GM21529 (cell line): ENCODE results near the gene NCF2.
"Not testable (repeated sequence)": the region's sequence is repeated elsewhere in the genome, so short reads cannot be mapped to it uniquely, and the experiment has no call there.

Experiments used
- ATAC-seq: cut with Tn5 transposase; IDR thresholded peaks from one replicate; pipeline ENCODE4 v1.9.1; 2021; ENCODE audit not compliant: unreplicated experiment

Gene NCF2

DNA sequence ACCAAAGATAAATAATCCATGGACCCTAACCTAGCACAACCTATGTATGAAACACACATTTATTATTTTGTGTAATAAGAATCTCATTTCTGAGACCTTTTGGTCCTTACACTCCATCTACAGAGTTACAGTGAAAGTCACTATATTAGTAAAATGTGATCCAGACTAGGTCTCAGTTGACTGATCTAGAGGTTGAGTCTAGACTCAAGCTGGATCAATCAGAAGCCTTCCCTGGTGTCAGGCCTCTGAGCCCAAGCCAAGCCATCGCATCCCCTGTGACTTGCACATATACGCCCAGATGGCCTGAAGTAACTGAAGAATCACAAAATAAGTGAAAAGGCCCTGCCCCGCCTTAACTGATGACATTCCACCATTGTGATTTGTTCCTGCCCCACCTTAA lies 22.7 kb upstream of the NCF2 start:
- not testable (repeated sequence) for ATAC-seq

DNA sequence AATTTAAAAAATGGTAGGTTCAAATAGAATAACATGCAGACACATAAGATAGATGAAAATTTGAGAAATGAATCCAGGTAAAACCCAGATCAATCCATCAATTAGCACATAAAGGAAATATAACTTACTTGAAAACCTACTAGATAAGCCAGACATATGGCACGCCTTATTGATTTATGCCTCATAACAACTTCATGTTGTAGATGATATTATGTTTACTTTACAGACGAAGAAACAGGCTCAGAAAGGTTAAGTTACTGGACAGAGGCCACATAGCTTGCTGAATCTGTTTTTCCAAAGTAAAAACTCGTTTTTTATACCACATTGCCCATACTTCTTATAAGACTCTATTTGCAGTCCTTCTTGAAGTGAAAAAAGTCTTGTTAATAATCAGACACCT lies 22.1 kb upstream of the NCF2 start:
- ATAC-seq, result no peak

DNA sequence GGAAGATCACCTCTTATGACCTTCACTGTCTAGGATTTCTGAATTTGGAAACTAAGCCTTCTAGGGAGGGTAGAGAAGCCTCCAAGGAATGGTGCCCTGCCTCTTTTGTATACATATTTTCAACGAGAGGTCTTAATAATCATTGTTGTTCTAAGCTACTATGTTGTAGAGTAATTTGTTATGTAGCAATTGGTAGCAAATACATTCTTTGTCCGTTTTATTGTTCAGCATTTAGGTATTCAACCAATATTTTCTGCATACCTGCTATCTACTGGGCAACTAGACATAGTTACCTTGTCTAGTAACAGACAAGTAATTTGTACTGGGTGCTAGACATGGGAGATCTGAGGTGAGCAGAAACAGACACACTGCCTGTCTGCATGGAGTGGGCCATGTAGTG lies 20.8 kb upstream of the NCF2 start:
- no peak for ATAC-seq

DNA sequence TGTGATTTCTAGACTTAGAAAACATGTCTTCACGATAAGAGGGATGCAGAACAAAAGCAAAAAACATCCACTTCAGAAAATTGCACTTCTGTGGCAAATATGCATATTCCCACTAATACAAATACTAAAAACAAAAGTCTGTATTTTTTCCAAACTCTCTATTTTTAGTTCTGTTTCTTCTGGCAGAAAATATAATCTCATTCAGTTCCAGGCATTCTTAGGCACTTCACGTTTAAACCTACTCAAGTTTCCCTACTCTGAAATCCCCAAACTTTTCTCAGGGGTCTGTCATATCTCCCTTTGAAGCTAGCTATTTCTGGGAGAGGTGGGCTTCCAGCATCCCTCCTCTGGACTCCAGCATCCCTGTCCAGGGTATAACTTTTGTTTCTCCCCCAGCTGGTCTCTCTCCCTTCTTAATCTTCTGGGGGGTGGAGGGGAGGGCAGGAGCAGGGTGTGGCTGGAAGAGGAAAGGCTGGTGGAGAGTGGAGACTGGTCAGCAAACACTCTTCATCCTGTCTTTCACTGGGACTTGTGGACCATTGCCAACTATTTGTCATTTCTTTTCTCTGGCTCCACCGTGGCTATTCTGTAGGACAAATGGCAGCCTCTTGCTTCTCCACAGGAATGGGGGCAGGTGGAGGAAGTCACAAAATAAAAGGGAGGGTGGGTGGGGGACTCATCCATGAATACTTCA lies 19.6 kb upstream of the NCF2 start:
- no peak for ATAC-seq

DNA sequence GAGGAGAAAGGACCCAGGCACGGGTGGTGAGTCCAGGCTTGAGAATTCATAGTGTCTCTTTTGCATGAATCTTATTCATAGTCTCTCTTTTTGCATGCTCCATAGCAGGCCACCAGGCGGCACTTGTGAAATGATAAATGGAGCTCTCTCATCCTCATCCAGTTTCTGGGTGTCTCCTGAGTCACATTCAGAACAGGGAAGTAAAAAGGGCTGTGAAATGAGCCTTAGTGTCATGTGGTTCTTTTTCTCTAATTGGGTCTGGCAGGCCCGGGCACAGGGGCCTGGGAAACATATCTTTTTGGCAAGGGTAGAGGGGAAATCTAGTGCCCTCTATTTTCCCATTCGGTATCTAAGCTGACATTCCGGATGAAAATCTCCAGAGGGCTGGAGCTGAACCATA lies 19.1 kb upstream of the NCF2 start:
- ATAC-seq, result peak; percentile 55

DNA sequence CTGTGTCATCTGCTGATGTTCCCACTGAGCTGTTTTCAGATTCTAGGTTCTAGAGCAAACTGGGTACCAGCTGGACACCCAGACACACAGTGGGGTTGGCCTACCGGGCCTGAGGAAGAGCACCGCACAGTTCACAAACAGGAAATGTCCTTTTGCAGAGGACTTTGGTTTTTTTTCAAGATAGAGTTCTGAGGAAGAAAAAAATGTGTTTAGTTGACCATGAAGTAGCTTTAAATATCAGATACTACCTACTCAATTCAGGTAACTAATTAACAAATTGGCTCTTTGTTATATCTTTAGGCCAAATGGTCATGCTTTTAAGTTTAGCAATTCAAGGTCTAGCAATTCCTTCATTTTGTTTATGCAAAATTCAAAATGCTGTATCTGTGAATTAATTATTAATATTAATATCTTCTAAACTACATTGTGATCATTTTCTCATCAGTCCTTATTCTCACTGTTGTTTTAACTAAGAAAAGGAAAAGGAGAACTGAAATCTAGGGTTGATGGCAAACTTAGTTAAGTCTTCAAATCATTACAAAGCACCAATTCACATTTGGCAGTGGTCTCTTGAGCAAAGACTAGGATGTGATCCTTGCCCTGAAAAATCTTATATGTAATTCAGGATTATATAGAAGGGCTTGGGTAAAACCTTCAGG lies 17.2 kb upstream of the NCF2 start:
- peak; percentile 37 for ATAC-seq

DNA sequence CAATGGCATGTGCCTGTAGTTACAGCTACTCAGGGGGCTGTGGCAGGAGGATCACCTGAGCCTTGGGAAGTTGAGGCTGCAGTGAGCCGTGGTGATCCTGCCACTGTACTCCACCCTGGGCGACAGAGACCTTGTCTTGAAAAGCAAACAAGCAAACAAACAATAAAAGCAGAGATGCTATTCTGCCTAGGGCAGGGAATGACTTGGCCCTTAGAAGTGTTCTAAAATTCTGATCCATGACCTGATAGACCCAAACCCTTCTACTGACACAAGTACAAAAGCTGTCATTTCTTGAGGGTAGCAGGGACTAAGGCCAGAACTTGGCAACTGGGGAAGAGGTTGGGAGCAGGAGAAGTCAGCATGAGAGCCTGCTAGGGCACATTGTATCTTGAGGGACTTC lies 15.6 kb upstream of the NCF2 start:
- no peak for ATAC-seq

DNA sequence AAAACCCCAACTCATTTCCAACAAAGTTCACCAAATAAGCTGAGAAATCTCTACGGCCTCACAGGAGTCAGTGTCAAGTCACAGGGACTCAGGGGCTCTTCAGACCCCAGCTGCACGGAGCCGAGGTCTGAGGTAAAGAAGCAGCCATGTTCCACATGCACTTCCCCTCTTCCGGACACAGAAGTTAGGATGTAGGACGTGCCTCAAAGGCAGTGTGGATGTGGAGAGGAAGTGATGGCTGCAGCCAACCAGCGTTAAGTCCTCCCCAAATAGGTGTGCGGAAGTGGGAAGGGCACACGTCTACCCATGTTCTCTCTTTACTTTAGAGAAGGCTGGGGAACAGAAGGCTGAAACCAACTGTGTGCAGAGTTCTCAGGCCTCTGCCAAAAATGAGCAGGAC lies 14.6 kb upstream of the NCF2 start:
- ATAC-seq, result peak; percentile 17

DNA sequence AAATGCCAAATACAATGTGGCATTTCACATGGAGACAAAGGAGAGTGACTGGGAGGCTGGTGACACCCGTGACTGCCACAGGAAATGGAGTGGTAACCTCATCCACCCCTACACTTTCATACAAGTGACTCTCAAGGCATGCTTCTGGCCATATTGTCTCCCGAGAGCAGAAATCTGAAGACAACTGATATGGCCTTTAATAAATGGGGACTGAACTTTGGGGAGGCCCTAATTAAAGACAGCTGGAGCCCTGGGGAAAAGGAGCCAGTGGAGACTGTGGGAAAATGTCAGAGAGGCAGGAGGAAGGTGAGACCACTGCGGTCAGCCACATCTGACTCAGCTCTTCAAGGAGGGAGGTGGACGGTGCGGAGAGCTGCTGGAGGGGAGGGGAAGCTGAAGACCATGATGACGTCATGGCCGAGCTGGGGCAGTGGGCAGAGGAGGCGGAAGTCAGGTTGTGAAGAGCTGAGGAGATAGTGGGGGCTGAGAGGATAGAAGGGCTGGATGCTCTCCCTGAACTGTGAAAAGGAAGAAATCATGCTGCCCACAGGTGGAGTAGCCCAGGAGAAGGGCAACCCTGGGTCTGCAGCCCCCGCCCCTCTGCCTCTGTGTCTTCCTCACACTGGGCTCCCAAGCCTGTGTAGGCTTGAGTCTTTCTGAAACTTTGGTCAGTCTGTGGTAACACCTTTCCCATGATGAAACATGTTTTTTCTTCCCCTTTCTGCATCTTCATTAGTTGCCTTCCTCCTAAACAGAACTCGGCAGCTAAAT lies 14.0 kb upstream of the NCF2 start:
- peak; percentile 35 for ATAC-seq

DNA sequence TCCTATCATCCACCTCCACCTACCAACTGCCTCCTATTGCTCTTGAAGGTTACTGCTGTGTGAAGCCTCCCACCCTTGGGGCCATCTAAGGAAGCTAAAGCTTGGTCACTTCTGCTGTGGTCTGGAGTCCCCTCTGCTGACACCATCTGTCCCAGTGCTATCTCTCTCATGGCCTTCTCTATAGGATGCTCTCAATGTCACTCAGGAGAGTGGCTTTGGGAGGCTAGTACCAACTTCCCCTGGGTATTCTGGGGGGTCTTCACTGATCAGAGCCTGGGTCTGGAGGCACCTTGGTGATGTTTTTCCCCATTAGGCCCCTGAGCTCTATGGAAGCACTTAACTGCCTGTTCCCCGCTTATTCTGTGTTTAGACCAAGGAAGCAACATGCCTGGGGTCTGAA lies 12.3 kb upstream of the NCF2 start:
- ATAC-seq, result no peak

DNA sequence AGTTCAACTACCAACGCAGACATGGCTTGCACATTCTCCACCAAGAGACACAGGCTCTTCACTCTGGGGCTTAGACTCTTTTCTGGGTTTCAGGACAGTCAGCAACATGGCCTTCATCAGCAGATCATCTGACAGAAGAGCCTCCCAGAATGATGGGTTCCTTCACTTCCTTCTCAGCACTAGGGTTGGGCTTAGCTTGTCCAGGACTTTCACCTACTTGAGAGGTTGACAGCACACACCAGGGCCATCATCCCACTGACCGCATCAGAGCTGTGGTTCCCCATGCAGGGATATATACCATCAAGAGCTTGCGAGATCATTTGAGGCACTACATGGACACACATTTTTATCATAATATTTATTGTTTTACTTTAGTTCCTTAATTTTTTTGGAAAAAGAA lies 10.4 kb upstream of the NCF2 start:
- no peak for ATAC-seq

DNA sequence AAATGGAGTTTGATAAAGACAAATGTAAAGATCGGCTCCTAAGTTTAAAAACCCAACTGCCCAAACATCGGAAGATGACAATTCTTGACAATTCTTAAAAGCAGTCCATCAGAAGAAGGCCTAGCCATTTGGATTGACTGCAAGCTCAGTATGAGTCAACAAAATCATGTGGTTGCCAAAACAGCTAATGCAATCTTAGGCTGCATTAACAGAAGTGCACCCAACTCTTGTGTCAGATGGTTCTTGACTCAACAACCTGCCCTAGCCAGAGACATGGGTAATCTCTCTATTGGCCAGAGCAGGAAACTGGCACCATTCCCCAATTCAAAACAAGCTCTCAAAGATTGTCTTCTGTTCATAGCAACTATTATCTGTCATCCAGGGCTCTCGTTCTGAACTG lies 9.9 kb upstream of the NCF2 start:
- ATAC-seq, result no peak

DNA sequence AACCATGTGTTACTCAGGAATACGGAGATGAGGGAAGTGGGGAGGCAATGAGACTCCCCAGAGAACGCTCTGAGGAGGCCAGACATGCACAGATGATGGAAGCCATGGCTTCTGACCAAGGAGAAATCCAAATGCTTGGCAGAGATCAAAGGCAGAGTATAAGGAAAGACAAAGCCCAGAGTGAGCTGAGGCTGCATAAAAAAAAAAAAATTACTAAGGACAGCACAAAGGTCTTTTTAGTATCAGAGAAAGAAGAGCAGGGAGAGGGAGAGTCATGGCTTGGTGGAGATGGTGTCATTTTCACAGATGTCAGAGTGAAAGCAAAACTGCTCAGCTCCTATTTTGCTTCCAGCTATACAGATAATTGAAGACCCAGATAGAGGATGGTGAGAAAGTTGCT lies 8.1 kb upstream of the NCF2 start:
- ATAC-seq, result peak; percentile 84

DNA sequence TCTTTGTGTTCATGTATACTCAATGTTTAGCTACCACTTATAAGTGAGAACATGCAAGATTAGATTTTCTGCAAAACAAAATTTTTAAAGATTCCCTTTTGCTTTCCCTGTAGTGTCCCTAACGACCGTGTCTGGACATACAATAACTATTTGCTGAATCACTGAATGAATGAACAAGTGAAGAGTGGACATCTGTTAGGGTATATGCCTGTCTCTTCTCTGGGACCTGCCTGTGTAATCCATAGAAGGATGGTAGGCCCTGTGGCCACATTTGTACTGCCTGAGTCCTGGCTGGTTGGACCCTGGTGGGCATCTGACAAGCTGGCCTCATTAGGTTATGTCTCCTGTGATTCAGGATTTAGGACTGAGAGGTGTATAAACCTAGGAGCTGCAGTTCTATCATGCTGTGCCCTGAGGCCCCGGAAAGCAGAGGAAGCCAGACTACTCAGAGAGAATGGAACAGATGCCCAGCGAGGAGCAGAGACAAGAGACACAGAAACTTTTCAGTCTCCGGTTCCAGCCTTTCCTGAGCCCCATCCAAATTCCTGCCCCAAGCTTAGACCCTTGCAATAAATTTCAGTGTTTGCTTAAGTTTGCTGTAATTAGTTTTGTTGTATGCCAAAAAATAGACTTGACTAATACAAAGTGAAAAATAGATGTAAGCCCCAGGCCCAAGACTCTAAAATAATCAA lies 7.5 kb upstream of the NCF2 start:
- ATAC-seq, result no peak

DNA sequence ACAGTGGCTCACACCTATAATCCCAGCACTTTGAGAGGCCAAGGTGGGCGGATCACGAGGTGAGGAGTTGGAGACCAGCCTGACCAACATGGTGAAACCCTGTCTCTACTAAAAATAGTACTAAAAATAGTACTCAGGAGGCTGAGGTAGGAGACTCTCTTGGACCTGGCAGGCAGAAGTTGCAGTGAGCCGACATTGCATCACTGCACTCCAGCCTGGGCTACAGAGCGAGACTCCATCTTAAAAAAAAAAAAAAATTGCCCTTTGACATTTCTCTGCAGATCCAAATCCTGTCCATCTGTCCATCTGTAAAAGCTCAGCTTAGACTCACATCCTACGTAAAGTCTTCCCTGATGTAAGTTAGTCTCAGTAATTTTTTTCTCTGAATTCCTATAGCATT lies 6.2 kb upstream of the NCF2 start:
- no peak for ATAC-seq

DNA sequence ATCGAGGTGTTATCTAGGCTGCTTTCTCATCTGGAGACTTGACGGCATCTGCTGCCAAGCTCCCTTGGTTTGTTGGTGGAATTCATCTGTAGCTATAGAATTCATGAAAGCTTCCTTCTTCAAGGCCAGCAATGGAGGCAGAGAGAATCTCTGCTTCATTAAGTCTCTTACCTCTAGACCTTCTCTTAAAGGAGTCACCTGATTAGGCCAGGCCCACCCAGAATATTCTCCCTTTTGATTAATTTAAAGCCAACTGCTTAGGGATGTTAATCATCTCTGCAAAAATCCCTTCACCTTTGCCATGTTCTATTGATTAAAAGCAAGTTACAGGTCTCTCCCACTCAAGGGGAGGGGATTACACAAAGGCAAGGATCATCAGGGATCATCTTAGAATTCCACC lies 5.3 kb upstream of the NCF2 start:
- ATAC-seq, result no peak

DNA sequence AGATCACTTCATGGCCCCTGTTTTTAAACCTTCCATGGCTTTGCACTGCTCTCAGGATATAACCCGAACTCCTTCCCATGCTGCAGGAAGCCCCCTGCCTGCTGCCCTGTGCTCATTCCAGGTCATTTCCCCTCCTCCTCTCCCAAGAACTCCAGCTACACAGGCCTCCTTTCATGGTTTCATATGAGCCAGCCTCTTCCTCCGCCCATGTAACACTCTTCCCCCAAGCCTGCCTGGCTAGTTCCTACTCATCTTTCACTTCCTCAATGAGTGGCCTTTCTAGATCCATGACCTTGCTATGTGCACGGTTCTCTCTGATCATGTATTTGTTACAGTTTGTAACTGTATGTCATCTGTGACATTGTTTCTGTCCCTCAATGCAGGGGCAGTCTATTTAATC lies 3.1 kb upstream of the NCF2 start:
- ATAC-seq, result peak; percentile 45

DNA sequence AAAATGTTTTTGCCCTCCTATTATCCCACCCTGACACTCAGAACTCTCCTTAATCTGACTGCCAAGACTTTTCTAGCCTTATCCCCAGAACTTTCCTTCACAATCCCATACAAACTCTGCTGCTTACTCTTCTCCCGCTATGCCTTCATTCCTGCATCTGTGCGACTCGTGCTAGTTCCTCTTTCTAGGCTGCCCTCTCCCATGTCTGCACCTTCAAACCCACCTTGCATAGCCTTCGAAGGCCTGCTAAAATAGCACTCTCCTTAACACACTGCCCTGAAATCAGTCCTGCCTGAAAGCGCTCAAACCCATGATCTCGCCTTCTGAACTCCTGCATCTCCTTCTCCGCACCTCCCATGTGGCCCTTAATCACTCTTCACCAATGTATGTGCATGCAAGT lies 2.5 kb upstream of the NCF2 start:
- ATAC-seq, result no peak

DNA sequence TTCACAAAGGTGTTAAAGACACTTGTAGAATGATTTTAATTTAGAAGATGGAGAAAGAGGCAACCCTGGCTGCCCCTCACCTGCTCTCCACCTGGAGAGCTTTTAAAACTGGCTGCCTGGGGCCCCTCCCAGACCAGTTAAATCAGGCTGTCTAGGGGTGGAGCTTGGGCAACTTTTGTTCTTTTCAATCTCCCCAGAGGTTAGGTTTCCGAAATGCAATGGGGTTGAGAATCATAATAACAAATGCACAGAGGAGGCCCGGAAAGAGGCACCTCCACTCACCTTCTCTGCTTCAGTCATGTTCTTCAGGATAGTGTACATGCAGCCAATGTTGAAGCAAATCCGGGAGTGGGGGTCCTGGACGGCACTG lies 400 bp downstream of the NCF2 start:
- ATAC-seq, result peak; percentile 20

DNA sequence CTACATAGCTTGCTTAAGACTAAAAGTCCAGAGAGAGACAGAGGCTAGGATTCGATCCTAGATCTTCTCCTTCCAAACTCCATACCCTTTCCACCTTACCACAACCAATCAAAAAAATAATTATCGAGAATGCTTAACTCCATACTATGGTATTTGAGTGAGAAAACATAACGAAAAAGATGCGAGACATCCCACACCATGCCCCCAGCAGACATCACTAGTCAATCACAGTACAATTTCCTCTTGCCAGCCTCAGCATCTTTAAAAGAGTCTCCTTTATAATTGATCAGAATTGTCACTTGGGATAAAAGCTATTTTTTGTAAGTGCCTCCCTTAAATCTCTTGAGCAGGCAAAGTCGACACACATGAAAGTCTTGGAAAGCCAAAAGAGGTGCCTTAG lies 875 bp downstream of the NCF2 start:
- ATAC-seq, result no peak

DNA sequence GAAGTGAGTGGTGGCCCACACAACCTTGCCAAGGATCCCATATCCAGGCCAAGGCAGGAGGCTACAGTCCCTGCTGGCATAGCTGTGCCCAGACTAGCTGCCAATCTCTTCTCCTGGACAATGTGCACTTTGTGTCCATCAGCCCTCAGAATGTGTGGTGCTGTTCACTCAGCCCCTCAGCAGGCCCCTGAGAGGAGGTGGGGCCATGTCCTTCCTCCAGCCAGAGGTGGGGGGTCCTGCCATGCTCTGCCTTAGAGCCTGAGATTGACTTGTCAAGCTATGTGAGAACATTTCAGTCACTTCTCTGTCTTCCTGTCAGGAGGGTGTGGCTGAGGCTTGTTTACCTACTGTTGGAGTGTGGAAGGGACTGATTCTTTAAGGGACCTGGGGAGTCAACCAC lies 1.4 kb downstream of the NCF2 start:
- no peak for ATAC-seq

DNA sequence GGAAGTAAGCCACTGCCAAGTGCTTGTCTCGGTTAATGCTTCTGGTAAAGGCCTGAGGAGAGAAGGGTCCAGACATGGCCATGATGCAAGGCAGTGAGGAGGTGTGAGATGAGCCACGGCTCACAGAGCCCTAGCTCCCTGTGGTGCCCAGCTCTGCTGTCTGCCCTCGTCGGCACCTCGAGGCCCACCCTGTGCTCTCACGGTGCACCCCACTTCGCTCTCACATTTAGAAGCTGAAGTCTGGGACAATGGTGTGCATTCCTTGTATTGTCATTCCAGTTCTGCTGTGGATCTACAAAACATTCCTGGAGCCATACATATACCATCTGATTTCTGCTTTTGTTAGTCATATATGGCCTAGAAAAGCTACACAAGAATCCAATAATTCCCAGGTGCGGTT lies 3.3 kb downstream of the NCF2 start:
- ATAC-seq, result no peak
